Cardiac fibroblast (primary cell): ENCODE measurements around the gene DCC.

Experiments used
- DNase-seq, 2 donors: peaks; one replicate each; pipeline versions ENCODE4 v3.0.0 to v3.0.0-alpha.2; 2010; ENCODE audit warnings: low read depth in 2 of 2
- H3K4me3 ChIP-seq, 2 donors: replicated peaks in 1 of 2; 1 replicate in 1 of 2; 2 replicates in 1 of 2; pipeline ENCODE4 v1.5.1; 2011; ENCODE audit warnings: low read depth in 2 of 2, low read length in 2 of 2, mild to moderate bottlenecking in 2 of 2, moderate library complexity in 1 of 2
- CTCF ChIP-seq: IDR thresholded peaks from one replicate; pipeline ENCODE4 v1.5.1; 2011; ENCODE audit warnings: low read depth, mild to moderate bottlenecking, low read length, inconsistent platforms

The DCC gene

GRCh38 chr18:53551868-53552426 is 1212.0 kb downstream of the DCC start:
- no peak for TF ChIP-seq CTCF
- no peak overlapping the region for H3K4me3 ChIP-seq
- DNase-seq, result peak in 1 of 2 donors; percentile 2

GRCh38 chr18:53553030-53553429 is 1213.0 kb downstream of the DCC start:
- H3K4me3 ChIP-seq, result no peak overlapping the region
- no peak for DNase-seq
- TF ChIP-seq CTCF, result no peak

- DNase-seq, result no peak
- no peak overlapping the region for H3K4me3 ChIP-seq
- TF ChIP-seq CTCF, result no peak
These were observed 1216.5 kb downstream of the DCC start for GRCh38 chr18:53556450-53556849.

GRCh38 chr18:53560546-53560945 is 1220.5 kb downstream of the DCC start:
- DNase-seq, result no peak
- no peak for TF ChIP-seq CTCF

GRCh38 chr18:53566626-53567025 is 1226.6 kb downstream of the DCC start:
- TF ChIP-seq CTCF, result no peak
- H3K4me3 ChIP-seq, result no peak overlapping the region
- no peak for DNase-seq

More at GRCh38 chr18:53560546-53560945, 1220.5 kb downstream of the DCC start:
- H3K4me3 ChIP-seq, result no peak overlapping the region

- no peak overlapping the region for H3K4me3 ChIP-seq
- peak; percentile 54 to 55 for DNase-seq
- TF ChIP-seq CTCF, result peak; percentile 50
These were observed 1228.1 kb downstream of the DCC start for GRCh38 chr18:53567929-53568574.
